Colonic mucosa (tissue), 4 donors: ENCODE measurements around the gene CA14. TPM values are rescaled to one million over a fixed set of nuclear protein-coding genes. Genes with fewer than 3 reads are reported as not detected.
"Not testable (repeated sequence)": the region's sequence is repeated elsewhere in the genome, so short reads cannot be mapped to it uniquely, and the experiment has no call there.

ENCODE experiments used
- DNase-seq: peaks from one replicate; pipeline ENCODE4 v3.0.0-alpha.2; 2020
- H3K27ac ChIP-seq: fragments of 200-600 bp; one replicate; pipeline ENCODE4 v1.8.0; 2021
- H3K27me3 ChIP-seq: fragments of 200-600 bp; one replicate; pipeline ENCODE4 v1.8.0; 2021
- H3K36me3 ChIP-seq: fragments of 200-600 bp; one replicate; pipeline ENCODE4 v1.8.0; 2021
- H3K4me1 ChIP-seq: fragments of 200-600 bp; one replicate; pipeline ENCODE4 v1.8.0; 2021; ENCODE audit warnings: mild to moderate bottlenecking
- H3K4me3 ChIP-seq: fragments of 200-600 bp; one replicate; pipeline ENCODE4 v1.8.0; 2021
- H3K9ac ChIP-seq, 2 donors: one replicate each; pipeline ENCODE4 v1.7.0; 2013; ENCODE audit warnings: control low read depth in 2 of 2, low read depth in 2 of 2, low read length in 2 of 2
- H3K9me3 ChIP-seq: fragments of 200-600 bp; one replicate; pipeline ENCODE4 v1.8.0; 2021
- CTCF ChIP-seq: fragments of 200-600 bp; IDR thresholded peaks from one replicate; pipeline ENCODE4 v1.8.0; 2022; ENCODE audit warnings: antibody characterized with exemption, mild to moderate bottlenecking
- intact Hi-C: fragments of 100-400 bp; cut with DNase I; formaldehyde crosslinking; loops from one replicate; pipeline ENCODE4 v1.14.1; 2022
- total RNA-seq, 2 donors: library from RNA; stranded (reverse); fragmentation: NEBNext Ultra II Directional in 1 of 2; extraction: Animal tissue kit (Norgen Biotek cat#: 25700) in 1 of 2; gene quantifications; one replicate each; pipeline ENCODE4 v1.2.1, GENCODE V29; 2021
- donor health status: healthy.
- donor health status: DM: no; HTN: no; CAD: no.
- donor health status: DM: no; HTN: no; CAD: no.

CA14 gene
- total RNA-seq, 2 donors from 2014 or later: 0.22 to 0.29 TPM

DNA sequence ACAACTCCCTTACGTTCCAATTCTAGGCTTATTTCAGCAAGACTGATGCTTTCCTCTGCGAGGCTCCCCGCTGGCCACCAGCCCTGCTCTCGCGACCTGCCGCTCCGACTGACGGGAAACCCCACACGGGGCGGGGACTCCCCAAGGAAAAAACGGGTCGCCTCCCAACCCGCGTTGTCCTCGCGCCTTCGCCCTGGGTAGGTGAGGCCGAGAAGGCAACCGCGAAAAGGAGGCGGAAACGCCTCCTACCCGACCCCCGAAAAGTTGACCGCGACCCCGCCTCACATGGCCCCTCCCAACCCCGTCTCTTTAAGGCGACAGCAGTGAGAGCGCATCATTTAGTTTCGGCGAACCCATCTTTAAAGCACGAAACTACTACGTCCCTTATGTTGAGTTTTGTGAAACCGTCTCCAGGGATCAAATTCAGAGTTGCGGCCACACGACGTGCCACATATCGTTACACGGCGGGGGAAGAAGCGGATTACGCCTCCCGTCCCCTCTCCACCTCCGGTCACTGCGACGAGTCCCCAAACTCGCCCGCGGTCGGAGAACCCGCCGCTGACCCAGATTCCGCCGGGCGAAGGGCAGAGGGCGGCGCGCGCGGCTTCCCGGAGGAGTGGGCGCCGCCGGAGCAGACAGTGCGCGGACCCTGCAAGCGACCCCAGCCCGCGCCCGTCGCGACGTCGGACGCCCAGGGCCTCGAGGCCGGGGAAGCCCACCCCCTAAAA lies 22.8 kb upstream of the CA14 start:
- peak overlapping the region; percentile 91 for H3K9ac ChIP-seq
- peak overlapping the region; percentile 93 for H3K27ac ChIP-seq
- intact Hi-C loops: no loop called here
- peak; percentile 85 for DNase-seq
- H3K4me3 ChIP-seq: peak overlapping the region; percentile 85
- no peaks in the 10 kb centered on the region for H3K36me3 ChIP-seq
- no peaks in the 10 kb centered on the region for H3K9me3 ChIP-seq
- no peaks in the 10 kb centered on the region for H3K27me3 ChIP-seq
- no peaks in the 10 kb centered on the region for H3K4me1 ChIP-seq
- no peak for TF ChIP-seq CTCF

GRCh38 chr1:150235294-150235851 lies 22.2 kb upstream of the CA14 start:
- Histone ChIP-seq H3K9ac (peak overlapping the region; percentile 91), H3K9me3 (no peaks in the 10 kb centered on the region), H3K27ac (peak overlapping the region; percentile 93), H3K27me3 (no peaks in the 10 kb centered on the region), H3K36me3 (no peaks in the 10 kb centered on the region), H3K4me3 (peak overlapping the region; percentile 85), H3K4me1 (no peaks in the 10 kb centered on the region)
- TF ChIP-seq CTCF: no peak
- intact Hi-C loops: no loop called here
- DNase-seq: no peak

GRCh38 chr1:150235852-150236613 lies 21.5 kb upstream of the CA14 start, which contains the start of gene ANP32E:
ANP32E (minus strand) TSS chr1:150236112; CDS start chr1:150235786, 326 bp downstream.
- intact Hi-C loops: no loop called here
- DNase-seq: peak; percentile 96
- H3K27ac ChIP-seq: peak within 1 kb of the TSS; percentile 93
- no peaks in the 10 kb centered on the region for H3K4me1 ChIP-seq
- H3K9ac ChIP-seq: peak within 1 kb of the TSS; percentile 91
- H3K27me3 ChIP-seq: no peaks in the 10 kb centered on the region
- no peak for TF ChIP-seq CTCF
- H3K36me3 ChIP-seq: no peaks in the 10 kb centered on the region
- H3K9me3 ChIP-seq: no peaks in the 10 kb centered on the region
- peak within 1 kb of the TSS; percentile 85 for H3K4me3 ChIP-seq

- no peak for DNase-seq
- TF ChIP-seq CTCF: no peak
- no peaks in the 10 kb centered on the region for H3K4me1 ChIP-seq
- H3K27ac ChIP-seq: no peak overlapping the region
- H3K9me3 ChIP-seq: no peaks in the 10 kb centered on the region
- H3K36me3 ChIP-seq: no peaks in the 10 kb centered on the region
- peak overlapping the region; percentile 85 for H3K4me3 ChIP-seq
- H3K9ac ChIP-seq: peak overlapping the region in 1 of 2 donors; percentile 91
- intact Hi-C loops: no loop called here
- no peaks in the 10 kb centered on the region for H3K27me3 ChIP-seq
Measured at GRCh38 chr1:150236614-150237100, 20.9 kb upstream of the CA14 start.

GRCh38 chr1:150237176-150237575 lies 20.4 kb upstream of the CA14 start:
- H3K36me3 ChIP-seq, H3K4me1 ChIP-seq, H3K9ac ChIP-seq, intact Hi-C loops, H3K27me3 ChIP-seq, H3K27ac ChIP-seq, H3K9me3 ChIP-seq, H3K4me3 ChIP-seq, DNase-seq: not testable (repeated sequence)
